Left lung (tissue), 10 donors: ENCODE measurements around the gene TCF12. TPM values are rescaled to one million over a fixed set of nuclear protein-coding genes. Genes with fewer than 3 reads are reported as not detected.
A peak's percentile ranks its signal among the peaks of the same experiment; 100 is the strongest.

Source experiments
- ATAC-seq: fragments of 200-7000 bp; cut with Tn5 transposase; one replicate; pipeline ENCODE4 v1.9.1; 2020; ENCODE audit warnings: moderate library complexity
- DNase-seq, 4 donors: peaks; one replicate each; pipeline ENCODE4 v3.0.0-alpha.2; 2013 to 2020
- H3K27ac ChIP-seq, 2 donors: fragments of 200-600 bp; sonication (generic) in 1 of 2; one replicate each; pipeline versions ENCODE4 v1.5.0 to v1.8.0; 2020 to 2021
- H3K27me3 ChIP-seq, 2 donors: fragments of 200-600 bp; sonication (generic) in 1 of 2; one replicate each; pipeline versions ENCODE4 v1.5.0 to v1.8.0; 2020 to 2021
- H3K36me3 ChIP-seq, 2 donors: fragments of 200-600 bp; sonication (generic) in 1 of 2; one replicate each; pipeline versions ENCODE4 v1.5.0 to v1.8.0; 2020 to 2021
- H3K4me1 ChIP-seq, 2 donors: fragments of 200-600 bp; one replicate each; pipeline ENCODE4 v1.8.0; 2021
- H3K4me3 ChIP-seq, 2 donors: fragments of 200-600 bp; sonication (generic) in 1 of 2; one replicate each; pipeline versions ENCODE4 v1.5.0 to v1.8.0; 2020 to 2021; ENCODE audit warnings: mild to moderate bottlenecking in 1 of 2
- H3K9me3 ChIP-seq, 2 donors: fragments of 200-600 bp; sonication (generic) in 1 of 2; one replicate each; pipeline versions ENCODE4 v1.5.0 to v1.8.0; 2020 to 2021
- intact Hi-C, 2 donors: fragments of 100-400 bp; cut with DNase I; formaldehyde crosslinking; loops; one replicate each; pipeline versions ENCODE4 v1.11.2 to v1.14.2; 2022
- polyA plus RNA-seq, 6 donors: library from polyadenylated mRNA; unstranded; fragments of 120-200 nt; gene quantifications; one replicate each; pipeline ENCODE4 v1.2.1, GENCODE V29; 2013; ENCODE audit not compliant: insufficient read length in 6 of 6
- total RNA-seq, 2 donors: library from RNA; stranded (reverse); fragmentation: NEBNext Ultra II Directional; extraction: Animal tissue kit (Norgen Biotek cat#: 25700); gene quantifications; one replicate each; pipeline ENCODE4 v1.2.1, GENCODE V29; 2021
- TF ChIP-seq, protein P1 (sequence below), 2 donors: fragments of 200-600 bp; sonication (generic) in 1 of 2; IDR thresholded peaks; one replicate each; pipeline versions ENCODE4 v1.5.0 to v1.8.0; 2021; ENCODE audit warnings: antibody characterized with exemption in 2 of 2
- donor health status: DM: no; HTN: yes; CAD: no.
- donor health status: DM: no; HTN: no; CAD: no.

Gene TCF12
- total and polyA plus RNA-seq, 8 donors = 106 to 148 (median 130) TPM

DNA sequence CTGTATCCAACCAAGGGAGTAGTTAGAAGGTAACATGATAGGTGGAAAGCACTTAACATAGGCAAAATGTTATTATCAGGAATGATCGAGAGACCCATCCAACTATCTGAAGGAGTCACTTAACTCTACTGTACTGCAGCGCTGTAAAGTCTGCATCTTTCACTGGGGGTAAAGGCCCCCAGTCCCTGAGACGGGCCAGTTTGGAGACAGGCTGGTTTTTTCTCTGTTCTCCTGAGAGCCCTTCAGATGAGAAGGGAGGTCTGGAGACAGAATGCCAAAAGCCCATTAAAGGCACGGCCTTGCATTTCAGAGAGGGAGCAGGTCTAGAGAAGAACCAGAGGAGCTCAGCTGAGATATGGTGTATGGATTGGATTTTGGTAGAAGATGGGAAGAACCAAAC is 386.6 kb downstream of the TCF12 start:
- ATAC-seq (no peak), DNase-seq (no peak)
- Histone ChIP-seq H3K4me1 (peaks cover 13 to 21% of the 10 kb centered on the region in 2 donors), H3K36me3 (no peaks in the 10 kb centered on the region), H3K4me3 (no peak overlapping the region), H3K27ac (no peak overlapping the region), H3K9me3 (no peaks in the 10 kb centered on the region), H3K27me3 (no peaks in the 10 kb centered on the region)
- TF ChIP-seq, protein P1, sequence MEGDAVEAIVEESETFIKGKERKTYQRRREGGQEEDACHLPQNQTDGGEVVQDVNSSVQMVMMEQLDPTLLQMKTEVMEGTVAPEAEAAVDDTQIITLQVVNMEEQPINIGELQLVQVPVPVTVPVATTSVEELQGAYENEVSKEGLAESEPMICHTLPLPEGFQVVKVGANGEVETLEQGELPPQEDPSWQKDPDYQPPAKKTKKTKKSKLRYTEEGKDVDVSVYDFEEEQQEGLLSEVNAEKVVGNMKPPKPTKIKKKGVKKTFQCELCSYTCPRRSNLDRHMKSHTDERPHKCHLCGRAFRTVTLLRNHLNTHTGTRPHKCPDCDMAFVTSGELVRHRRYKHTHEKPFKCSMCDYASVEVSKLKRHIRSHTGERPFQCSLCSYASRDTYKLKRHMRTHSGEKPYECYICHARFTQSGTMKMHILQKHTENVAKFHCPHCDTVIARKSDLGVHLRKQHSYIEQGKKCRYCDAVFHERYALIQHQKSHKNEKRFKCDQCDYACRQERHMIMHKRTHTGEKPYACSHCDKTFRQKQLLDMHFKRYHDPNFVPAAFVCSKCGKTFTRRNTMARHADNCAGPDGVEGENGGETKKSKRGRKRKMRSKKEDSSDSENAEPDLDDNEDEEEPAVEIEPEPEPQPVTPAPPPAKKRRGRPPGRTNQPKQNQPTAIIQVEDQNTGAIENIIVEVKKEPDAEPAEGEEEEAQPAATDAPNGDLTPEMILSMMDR (IDR thresholded peaks at IDR 0.05) = no peak
- intact Hi-C loops = no loop called here

DNA sequence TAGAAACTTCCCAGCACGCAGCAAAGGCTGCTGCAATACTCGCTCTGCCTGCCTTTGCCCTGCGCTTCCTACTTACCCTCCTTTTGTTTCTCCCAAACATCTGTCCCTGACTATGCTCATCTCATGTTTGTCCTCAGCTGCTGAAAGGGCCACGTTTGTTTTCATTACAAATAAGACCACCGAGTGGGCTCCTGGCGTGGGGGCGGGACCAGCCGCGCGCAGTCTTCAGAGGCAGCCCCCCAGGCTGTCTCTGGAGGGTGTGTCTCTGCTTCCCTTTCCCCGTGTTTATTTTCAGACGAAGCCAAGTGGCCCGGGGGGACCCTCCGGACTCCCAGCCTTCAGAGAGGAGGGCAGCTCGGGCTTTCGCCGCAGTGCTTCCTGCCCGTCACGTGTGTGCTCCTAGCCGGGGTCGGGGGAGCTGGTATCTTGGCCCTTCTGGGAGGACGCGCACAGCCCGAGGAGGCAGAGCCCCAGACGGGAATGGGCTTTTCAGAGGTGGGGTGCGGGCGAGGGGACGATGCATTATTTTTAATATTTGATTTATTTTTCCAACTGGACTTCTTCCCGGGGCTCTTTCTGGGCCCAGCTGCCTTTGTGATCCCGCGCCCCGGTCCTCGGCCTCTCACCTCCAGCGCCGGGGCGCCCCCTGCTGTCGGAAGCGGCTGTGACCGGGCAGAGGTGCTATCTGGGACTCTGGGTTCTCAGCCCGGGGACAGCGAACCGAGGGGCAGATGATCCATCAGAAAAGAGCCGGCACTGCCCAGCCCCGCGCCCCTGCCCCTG is 387.9 kb downstream of the TCF12 start:
- DNase-seq (peak in 3 of 4 donors; percentile 79 to 98 (median 85)), ATAC-seq (peak; percentile 98)
- TF ChIP-seq, protein P1 (IDR thresholded peaks at IDR 0.05) = peak; percentile 88 to 90

DNA sequence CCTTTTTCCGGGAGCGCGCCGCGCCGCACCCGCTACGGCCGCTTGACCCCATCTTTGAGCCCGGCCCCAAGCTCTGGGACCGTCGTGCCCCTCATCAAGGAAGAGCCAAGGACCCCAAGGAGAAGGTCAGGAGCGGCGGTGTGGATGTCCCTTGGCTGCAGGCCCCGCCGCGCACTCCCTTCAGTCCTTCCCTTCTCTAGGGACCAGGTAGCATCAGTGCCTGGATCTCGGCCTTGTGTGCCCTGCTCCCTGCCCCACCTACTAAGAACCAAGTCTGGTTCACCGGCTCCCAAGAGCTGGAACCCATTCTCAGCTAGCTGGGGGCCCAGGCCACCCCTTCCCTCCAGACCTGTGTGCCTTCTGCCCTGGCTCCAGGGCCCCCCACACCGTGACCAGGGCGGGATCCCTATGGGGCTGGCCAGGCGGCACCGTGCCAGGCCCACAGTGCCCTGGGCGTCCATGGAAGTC is 388.5 kb downstream of the TCF12 start:
- no peak overlapping the region for H3K27ac ChIP-seq
- TF ChIP-seq, protein P1 (IDR thresholded peaks at IDR 0.05) = peak in 1 of 2 donors; percentile 44
- no peaks in the 10 kb centered on the region for H3K27me3 ChIP-seq
- DNase-seq (no peak), ATAC-seq (peak; percentile 12)
- peaks cover 13 to 19% of the 10 kb centered on the region in 2 donors for H3K4me1 ChIP-seq
- H3K36me3 ChIP-seq = no peaks in the 10 kb centered on the region
- intact Hi-C loops = no loop called here
- no peaks in the 10 kb centered on the region for H3K9me3 ChIP-seq
- peak overlapping the region; percentile 33 to 52 for H3K4me3 ChIP-seq

More for the DNA sequence above, 387.9 kb downstream of the TCF12 start:
- intact Hi-C loops = no loop called here
- Histone ChIP-seq H3K36me3 (no peaks in the 10 kb centered on the region), H3K27me3 (no peaks in the 10 kb centered on the region), H3K9me3 (no peaks in the 10 kb centered on the region), H3K27ac (peak overlapping the region; percentile 1 to 19), H3K4me3 (peak overlapping the region; percentile 33 to 52), H3K4me1 (peaks cover 13 to 19% of the 10 kb centered on the region in 2 donors)

DNA sequence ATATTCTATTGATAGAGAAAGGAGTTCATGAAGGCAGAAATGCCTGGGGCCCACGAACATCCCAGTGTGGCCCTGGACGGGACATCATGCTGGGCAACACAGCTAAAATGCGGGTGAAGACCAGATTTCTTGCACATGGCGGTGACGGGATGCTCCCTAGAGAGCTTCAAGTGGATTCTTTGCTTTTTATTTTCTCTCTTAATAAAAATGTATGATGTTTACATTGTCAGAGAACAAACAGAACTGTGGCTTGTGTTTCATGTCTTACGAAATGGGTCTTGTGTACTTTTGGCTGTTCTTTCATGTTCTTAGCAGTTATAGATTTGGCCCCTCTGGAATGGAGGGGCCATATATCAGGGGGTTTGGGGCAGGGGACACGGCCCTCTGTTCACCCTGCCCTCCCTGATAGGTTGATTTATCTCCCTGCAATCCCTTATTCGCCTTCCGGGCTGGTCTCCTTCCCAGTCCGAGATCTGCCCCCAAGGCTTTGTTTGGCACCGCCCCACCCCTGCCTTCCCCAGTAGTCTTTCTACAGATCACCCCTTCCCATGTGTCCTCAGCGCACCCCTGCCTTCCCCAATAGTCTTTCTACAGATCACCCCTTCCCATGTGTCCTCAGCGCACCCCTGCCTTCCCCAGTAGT is 389.2 kb downstream of the TCF12 start:
- peak in 1 of 4 donors; percentile 71 for DNase-seq
- intact Hi-C loops = no loop called here

More for the DNA sequence above, 389.2 kb downstream of the TCF12 start:
- Histone ChIP-seq H3K4me1 (peaks cover 13 to 19% of the 10 kb centered on the region in 2 donors), H3K4me3 (no peak overlapping the region), H3K27me3 (no peaks in the 10 kb centered on the region), H3K36me3 (no peaks in the 10 kb centered on the region), H3K27ac (no peak overlapping the region), H3K9me3 (no peaks in the 10 kb centered on the region)
- no peak for ATAC-seq
- TF ChIP-seq, protein P1 (IDR thresholded peaks at IDR 0.05) = no peak
